DMS 273 (cell line): ENCODE results near the gene ACTL6B.
"Not testable (repeated sequence)": the region's sequence is repeated elsewhere in the genome, so short reads cannot be mapped to it uniquely, and the experiment has no call there.

Experiments
- DNase-seq: peaks from one replicate; lab custom pipeline; 2025; ENCODE audit not compliant: unreplicated experiment; lab: John Stamatoyannopoulos, UW

Gene ACTL6B

DNA sequence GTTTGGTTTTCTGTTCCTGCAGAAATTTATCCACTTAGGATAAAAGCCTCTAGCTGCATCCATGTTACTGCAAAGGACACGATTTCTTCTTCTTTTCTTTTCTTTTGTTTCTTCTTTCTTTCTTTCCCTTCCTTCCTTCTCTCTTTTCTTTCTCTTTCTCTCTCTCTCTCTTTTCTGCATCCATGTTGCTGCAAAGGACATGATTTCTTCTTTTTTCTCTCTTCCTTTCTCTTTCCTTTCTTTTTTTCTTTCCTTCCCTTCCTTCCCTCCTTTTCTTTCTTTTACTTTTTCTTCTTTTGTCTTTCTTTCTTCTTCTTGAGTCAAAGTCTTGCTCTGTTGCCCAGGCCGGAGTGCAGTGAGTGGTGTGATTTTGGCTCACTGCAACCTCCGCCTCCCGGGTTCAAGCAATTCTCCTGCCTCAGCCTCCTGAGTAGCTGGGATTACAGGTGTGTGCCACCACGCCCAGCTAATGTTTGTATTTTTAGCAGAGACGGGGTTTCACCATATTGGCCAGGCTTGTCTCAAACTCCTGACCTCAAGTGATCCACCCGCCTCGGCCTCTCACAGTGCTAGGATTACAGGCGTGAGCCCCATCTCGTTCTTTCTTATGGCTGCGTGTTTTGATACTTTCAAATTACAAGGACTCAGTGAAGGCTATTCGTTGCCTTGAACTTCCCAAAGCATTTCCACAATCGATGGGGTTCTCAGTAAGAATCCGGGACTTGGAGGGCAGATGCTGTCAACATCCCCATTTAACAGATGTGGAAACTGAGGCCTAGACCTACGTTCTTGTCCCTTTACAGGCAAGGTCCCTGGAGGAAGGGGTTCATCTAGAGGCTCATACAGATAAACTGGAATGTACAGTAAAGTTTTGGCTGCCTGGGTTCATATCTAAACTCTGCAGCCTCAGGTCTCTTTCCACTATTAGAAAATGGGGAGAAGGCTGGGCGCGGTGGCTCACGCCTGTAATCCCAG lies 15.4 kb upstream of the ACTL6B start:
- DNase-seq, result no peak

DNA sequence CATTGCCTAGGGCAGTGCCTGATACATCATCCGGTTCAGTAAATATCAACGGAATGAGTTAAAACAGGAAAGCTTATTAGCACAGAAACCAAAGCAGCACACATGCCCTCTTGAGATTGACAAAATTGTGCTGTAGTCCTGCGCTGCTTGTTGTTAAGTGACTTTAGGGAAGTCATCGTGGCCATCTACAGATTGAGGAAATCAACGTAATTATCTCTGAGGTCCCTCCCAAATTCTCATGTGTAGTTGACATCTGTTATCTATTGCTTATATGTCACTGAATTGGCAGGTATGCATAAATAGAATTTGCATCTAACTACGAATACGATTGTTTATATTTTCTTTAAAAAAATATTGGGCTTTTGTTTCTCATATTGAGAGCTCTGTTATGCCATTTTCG lies 13.8 kb upstream of the ACTL6B start:
- DNase-seq, result no peak

DNA sequence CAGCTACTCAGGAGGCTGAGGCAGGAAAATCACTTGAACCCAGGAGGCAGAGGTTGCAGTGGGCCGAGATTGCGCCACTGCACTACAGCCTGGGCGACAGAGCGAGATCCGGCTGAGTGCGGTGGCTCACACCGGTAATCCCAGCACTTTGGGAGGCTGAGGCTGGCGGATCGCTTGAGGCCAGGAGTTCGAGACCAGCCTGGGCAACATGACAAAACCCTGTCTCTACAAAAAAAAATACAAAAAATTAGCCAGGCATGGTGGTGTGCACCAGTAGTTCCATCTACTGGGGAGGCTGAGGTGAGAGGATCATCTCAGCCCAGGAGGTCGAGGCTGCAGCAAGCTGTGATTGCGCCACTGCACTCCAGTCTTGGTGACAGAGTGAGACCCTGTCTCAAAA lies 12.9 kb upstream of the ACTL6B start:
- DNase-seq, result not testable (repeated sequence)

DNA sequence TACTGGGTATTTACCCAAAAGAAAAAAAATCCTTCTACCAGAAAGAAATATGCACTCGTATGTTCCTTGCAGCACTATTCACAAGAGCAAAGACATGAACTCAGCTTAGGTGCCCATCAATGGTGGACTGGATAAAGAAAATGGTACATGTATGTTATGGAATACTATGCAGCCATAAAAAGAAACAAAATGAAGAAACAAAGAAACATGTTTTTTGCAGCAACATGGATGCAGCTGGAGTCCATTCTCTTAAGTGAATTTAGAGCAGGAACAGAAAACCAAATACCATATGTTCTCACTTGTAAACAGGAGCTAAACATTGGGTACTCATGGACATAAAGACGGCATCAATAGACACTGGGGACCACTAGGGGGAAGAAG lies 11.8 kb upstream of the ACTL6B start:
- no peak for DNase-seq

DNA sequence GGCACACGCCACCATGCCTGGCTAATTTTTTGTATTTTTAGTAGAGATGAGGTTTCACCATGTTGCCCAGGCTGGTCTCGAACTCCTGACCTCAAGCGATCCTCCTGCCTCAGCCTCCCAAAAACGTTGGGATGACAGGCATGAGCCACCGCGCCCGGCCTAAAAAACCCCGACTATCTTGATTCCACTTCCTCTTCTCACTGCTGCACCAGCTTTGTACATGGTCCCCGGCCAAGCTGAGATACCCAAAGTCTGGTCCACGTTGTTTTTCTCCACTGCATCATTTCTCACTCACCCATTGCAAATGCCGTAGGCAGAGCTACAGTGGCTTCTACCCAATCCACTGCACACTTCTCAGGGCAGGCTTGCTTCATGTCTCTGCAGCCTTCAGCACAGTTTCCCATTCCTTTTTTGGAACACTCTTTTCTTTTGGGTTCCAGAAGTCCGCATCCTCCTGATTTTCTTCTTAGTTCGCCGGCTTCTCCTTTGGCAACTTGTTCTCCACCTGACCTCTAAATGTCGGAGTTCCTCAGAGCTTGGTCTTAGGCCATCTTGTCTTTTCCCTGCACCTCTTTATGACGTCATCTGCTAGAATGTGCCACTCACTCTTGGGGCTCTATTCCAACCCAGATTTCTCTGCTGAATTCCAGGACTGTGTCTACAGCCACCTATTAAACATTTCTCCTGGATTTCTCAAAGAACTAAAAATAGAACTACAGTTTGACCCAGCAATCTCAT lies 11.3 kb upstream of the ACTL6B start:
- no peak for DNase-seq

DNA sequence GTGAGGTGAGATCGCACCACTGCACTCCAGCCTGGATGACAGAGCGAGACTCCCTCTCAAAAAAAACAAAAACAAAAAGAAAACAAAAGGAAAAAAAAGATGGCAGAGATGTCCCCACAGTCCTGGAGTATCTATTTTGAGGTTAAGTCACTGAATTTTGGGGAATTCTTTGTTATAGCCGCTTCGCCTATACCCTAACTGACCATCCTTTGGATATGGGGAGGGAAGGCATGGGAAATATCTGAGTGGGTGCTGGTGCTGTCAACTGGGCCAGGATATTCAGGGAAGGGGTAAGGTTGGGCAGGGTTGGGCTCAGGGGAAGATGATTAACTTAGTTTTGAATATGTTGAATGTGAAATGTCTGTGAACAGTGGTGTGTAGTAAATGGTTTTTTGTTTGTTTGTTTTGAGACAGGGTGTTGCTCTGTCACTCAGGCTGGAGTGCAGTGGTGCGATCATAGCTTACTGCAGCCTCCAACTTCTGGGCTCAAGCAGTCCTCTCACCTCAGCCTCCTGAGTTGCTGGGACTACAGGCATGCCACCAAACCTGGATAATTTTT lies 9.0 kb upstream of the ACTL6B start:
- DNase-seq, result no peak

DNA sequence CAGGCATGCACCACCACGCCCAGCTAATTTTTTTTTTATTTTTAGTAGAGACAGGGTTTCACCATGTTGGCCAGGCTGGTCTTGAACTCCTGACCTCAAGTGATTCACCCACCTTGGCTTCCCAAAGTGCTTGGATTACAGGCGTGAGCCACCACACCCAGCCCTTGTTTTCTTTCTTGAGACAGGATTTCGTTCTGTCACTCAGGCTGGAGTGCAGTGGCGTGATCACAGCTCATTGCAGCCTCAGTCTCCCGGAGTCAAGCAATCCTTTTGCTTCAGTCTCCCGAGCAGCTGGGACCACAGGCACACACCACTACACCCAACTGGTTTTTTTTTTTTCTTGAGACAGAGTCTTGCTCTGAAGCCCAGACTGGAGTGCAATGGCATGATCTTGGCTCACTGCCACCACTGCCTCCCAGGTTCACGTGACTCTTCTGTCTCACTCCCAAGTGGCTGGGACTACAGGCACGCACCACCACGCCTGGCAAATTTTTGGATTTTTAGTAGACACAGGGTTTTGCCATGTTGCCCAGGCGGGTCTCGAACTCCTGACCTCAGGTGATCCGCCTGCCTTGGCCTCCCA lies 6.0 kb upstream of the ACTL6B start:
- DNase-seq, result not testable (repeated sequence)

DNA sequence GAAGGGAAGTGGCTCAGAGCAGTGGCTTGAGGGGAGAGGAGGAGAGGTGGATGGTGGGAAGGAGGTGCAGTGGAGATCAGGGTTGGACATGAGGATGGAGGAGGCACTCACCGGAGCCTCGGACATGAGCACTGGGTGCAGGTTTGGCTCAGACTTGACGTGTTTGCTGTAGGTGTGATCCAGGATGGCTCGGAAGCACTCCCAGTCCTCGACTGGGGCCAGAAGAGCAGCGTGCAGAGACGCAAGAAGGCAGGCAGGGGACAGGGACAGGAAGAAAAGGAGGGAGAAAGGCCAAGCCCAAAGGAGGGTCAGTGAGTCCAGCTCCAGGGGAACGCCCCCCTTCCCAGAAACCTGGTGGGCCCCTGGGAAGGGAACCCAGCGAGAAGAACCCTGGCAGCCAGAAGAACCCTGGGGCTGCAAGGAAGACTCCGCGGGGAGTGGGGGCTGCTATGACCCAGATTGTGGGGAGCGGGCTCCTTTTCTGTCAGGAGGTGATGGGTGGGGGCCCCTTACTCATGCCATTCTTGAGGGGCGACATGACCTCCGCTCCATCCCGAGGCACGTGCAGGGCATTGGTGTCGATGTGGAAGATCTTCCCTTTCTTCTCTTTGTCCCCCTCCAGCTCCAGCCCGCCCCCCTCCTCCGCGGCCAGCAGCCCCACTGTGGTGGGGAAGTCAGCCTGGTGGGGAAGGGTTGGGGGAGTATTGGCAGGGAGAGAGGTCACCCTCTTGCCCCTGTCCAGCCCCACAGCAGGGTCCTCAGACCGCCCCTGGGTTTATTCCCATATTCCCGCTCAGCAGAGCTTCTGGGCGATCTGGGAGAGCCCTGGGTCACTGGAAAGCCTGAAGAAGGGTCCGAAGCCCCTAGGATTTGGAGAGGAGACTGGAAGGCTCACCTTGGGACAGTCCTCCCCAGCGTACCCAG lies 1.1 kb downstream of the ACTL6B start:
- DNase-seq, result no peak

DNA sequence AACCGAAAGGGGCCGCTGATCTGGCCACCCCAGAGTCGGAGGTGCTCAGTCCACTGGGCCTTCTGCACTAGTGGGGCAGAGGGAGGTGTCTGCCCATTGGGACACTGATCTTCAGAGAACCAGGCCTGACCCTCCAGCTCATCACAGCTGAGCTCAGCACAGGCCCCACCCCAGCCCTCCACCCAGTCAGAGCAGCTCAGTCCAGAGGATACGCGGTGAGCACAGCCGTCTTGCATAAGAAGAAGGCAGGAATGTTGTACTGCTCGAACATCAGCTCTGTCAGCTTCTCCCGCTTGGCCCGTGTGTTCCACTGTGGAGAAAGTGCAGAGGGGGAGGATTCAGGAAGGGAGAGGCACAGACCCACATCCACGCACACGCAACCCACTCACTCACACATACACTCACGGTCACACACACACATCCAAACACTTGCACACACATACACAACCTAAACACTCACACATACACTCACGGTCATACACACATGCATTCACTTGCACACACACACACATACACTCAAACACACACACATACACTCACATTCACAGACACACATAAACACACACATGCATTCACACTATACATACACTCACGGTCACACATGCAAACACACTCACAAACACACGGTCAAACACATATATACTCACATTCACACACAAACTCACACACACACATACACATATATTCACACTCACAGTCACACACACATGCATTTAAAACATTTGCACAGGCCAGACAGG lies 6.3 kb downstream of the ACTL6B start:
- no peak for DNase-seq

DNA sequence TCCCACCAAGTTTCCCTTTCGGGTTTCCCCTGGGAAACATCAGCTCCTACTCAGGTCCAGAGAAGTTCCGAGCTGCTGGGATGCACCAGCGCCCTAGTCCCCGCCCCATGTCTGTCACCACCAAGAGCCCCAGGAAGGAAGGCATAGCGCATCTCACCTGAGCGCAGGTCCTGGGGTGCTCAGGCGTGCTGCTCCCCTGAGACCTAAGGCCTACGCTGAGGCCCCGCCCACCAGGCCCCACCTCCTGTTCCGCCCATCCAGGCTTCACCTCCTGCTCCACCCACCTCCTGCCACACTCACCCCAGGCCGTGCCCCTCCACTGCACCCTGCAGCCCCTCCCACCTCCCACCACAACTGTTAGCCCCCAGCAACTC lies 13.7 kb downstream of the ACTL6B start:
- no peak for DNase-seq

DNA sequence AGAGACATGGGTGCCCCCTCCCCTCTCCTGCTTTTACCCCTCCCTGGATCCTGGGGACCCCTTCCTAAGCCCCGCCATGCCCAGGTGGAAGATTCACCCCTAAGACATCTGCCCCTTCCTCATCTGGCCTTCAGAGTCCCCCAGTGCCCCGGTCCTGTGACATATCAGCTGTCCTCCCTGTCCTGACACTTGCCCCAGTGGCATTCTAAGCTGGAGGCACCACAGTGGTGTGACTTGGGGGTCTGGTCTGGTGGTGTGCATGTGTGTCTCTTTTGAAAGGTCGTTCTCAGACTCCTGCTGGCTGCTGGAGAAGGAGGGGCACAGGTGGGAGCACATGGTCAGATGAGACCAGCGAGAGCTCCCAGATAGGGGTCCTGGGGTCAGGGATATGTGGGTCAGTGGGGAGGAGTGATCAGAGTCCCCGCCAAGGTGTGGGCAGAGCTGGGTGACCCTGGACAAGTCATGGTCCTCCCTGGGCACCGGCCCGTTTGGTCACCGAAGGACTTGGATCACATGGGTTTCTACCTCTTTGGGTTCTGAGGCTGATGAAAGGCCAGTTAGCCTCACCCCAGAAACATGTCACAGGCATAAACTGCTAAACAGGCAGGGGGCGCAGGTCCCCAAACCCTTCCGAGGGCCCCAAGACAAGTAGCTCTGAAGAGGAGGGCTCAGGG lies 14.3 kb downstream of the ACTL6B start:
- no peak for DNase-seq

DNA sequence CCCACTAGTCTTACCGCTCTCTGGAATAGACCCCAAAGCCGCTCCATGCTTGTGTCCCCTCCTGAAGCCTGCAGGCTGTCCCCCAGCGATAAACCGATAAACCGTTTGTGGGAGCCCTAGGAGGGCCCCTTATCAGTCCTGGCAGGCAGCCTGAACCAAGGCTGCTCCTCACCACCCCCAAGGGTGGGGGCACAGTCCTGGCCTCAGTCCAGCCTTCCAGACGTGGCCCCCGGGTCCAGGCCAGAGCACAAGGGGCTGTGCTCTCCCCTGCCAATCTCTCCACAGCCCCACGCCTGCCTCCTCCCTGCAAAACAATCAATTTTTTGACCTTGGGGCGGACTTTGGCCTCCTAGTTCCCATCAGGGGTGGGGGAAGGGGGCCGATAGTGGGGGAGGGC lies 14.8 kb downstream of the ACTL6B start, which contains the start of gene TFR2:
Gene TFR2, minus strand, starts transcription at position 90 of the 397 bp plus-strand sequence. Its CDS starts 43 bp downstream, at position 47.
- DNase-seq, result no peak

DNA sequence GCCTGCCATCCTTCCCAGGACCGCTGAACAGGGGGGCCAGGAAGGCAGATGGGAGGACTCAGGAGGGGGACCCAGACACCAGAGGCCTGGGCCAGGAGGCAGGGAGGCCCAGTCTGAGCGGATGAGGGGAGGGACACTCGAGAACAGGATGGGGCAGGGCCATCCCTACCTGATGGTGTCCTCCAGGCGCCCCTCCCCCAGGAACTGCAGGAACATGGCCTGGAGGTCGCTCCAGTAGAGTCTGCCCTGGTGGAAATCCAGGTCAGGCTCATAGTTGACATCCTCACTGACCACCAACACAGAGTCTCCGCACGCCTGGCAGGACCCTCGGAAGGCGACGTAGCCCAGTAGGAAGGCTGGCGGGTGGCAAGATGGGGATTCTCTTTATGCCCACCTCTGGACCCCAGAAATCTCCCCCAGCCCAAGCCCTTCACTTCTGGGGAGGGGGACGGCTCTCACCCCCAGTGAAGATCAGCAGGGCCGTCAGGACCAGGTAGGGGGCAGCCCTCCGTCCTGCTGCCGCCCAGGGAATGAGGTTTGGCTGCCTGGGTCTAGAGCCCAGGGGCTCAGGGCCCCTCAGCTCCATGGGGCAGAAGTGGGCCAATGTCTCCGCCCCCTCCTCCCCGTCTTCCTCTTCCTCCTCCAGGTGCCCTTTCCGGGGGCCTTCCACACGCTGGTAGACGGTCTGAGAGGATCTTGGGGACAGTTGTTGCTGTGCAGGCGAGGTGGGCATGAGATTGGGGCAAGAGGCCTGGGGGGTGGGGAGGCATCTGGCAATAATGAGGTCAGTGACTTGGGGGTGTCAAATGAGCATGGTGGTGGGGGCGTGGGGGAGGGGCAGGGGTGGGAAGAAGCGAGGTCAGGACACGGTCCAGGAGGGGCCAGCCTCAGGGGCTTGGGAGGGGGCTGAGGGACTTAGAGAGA lies 15.5 kb downstream of the ACTL6B start:
- no peak for DNase-seq

DNA sequence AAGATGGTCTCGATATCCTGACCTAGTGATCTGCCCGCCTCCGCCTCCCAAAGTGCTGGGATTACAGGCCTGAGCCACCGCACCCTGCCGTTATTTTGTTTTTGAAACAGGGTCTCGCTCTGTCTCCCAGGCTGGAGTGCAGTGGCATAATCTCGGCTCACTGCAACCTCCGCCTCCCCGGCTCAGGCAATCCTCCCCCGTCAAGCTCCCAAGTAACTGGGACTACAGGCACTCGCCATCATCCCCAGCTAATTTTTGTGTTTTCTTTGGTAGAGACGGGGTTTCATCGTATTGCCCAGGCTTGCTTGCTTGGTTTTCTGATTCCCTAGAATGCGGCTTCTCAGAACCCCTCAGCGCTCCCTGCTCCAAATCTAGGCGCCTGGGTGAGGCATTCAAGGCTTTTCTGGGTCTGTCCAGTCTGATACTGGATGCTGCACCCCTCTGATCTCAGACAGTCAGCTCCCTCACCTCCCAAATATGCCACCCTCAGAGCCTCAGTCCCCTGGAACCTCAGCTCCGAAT lies 16.2 kb downstream of the ACTL6B start:
- no peak for DNase-seq

DNA sequence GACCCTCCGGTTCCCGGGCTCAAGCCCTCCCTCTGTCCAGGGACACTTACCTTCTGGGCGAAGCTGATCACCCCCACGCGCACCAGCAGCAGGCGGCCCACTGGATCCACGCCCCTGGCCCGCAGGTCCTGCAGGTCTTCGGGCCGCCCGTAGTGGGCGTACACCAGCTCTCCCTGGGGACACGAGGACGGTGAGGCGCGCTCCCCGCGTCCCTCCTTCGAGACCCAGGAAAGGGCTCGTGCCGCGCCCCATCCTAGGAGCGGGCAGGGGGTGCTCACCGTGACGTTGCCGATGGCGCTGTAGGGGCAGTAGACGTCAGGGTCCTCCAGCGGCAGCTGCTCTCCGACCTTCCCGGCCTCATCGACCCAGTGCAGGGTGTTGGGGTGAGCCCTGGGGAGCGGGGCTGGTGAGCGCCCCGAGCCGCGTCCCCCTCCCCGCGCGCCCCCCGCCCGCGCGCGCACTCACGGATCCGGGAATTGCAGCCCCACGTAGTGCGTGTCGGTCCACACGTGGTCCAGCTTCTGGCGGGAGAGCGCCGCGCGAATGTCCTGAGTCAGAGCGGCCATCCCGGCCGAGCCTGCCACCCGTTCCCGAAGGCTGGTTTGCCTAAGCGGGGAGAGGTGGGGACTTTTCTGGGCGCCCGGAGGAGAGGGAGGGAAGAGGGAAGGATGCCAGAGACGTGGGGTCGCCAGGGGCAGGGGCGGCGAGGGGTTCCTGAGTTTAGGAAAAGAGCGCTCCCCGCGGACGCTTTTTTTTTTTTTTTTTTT lies 23.1 kb downstream of the ACTL6B start:
- DNase-seq, result peak; percentile 74

DNA sequence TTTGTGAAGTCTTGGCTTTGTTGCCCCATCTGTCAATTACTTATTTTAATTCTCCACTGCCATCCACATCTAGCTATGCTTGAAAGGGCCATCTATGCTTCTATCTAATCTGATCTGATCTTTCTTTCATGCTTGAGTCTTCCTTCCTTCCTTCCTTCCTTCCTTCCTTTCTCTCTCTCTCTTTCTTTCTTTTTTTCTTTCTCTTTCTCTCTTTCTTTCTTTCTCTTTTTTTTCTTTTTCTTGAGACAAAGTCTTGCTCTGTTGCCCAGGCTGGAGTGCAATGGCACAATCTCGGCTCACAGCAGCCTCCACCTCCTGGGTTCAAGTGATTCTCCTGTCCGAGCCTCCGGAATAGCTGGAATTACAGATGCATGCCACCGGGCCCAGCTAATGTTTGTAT lies 26.2 kb downstream of the ACTL6B start:
- no peak for DNase-seq

DNA sequence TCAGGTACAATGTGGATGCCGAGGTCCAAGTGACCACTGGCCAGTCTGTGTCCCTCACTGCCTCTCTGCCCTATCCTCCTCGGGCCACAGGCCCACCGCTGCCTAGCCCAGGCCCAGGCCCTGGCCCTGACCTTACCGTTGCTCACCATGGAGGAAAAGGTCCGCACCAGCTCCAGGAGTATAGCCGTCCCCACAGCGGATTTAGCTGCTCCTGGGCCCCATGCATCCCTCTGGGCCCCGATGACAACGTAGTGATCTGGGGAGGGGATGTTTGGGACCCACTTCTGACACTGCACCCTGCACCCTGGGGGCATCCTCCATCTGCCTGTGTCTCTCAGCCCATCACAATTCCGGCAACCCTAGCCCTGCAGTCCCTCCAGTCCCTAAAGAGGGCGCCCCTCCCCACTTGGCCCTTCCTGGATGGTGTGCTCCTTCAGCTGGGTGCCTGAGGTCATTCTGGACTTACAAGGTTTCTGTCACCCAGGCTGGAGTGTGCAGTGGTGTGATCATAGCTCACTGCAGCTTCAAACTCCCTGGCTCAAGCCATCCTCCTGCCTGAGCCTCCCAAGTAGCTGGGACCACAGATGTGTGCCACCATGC lies 27.0 kb downstream of the ACTL6B start:
- DNase-seq, result peak; percentile 75
